CD4-positive, alpha-beta T cell treated with Interferon alpha-2 for 1 hour (primary cell): Measurements from ENCODE around the gene UGT1A5.
"Not testable (repeated sequence)": the region's sequence is repeated elsewhere in the genome, so short reads cannot be mapped to it uniquely, and the experiment has no call there.

Experiments used
- DNase-seq, 2 donors: peaks; one replicate each; pipeline ENCODE4 v3.0.0-alpha.2; 2020 to 2022

UGT1A5 gene

GRCh38 chr2:233698740-233699139, 14.0 kb upstream of the UGT1A5 start:
- DNase-seq: no peak

- no peak for DNase-seq
Measured at GRCh38 chr2:233699424-233700027, 13.2 kb upstream of the UGT1A5 start.

- DNase-seq: no peak
Measured at GRCh38 chr2:233700028-233700635, 12.6 kb upstream of the UGT1A5 start.

GRCh38 chr2:233700842-233701241, 11.9 kb upstream of the UGT1A5 start:
- DNase-seq: not testable (repeated sequence)

- DNase-seq: no peak
Measured at GRCh38 chr2:233702238-233702637, 10.5 kb upstream of the UGT1A5 start.

- no peak for DNase-seq
Measured at GRCh38 chr2:233705911-233706506, 6.7 kb upstream of the UGT1A5 start.

GRCh38 chr2:233706720-233707119, 6.0 kb upstream of the UGT1A5 start:
- no peak for DNase-seq

- no peak for DNase-seq
Measured at GRCh38 chr2:233707940-233708644, 4.6 kb upstream of the UGT1A5 start.

- DNase-seq: no peak
Measured at GRCh38 chr2:233708942-233709341, 3.8 kb upstream of the UGT1A5 start.

- peak; percentile 42 to 61 for DNase-seq
Measured at GRCh38 chr2:233711312-233712008, 1.2 kb upstream of the UGT1A5 start.

GRCh38 chr2:233713262-233713615, 532 bp downstream of the UGT1A5 start:
- no peak for DNase-seq

- DNase-seq: no peak
Measured at GRCh38 chr2:233714121-233714520, 1.4 kb downstream of the UGT1A5 start.

GRCh38 chr2:233718552-233718951, 5.8 kb downstream of the UGT1A5 start, which contains the start of gene UGT1A4:
Gene UGT1A4, plus strand, starts transcription at chr2:233718736. Its CDS starts 85 bp downstream, at chr2:233718821.
- no peak for DNase-seq

GRCh38 chr2:233728723-233729301, 16.1 kb downstream of the UGT1A5 start, which contains the start of gene UGT1A3:
Gene UGT1A3, plus strand, starts transcription at chr2:233729042. Its CDS starts 85 bp downstream, at chr2:233729127.
- DNase-seq: no peak

- not testable (repeated sequence) for DNase-seq
Measured at GRCh38 chr2:233736868-233737653, 24.4 kb downstream of the UGT1A5 start.

GRCh38 chr2:233740870-233741269, 28.2 kb downstream of the UGT1A5 start:
- DNase-seq: no peak

- no peak for DNase-seq
Measured at GRCh38 chr2:233743464-233744259, 31.0 kb downstream of the UGT1A5 start.

- DNase-seq: no peak
Measured at GRCh38 chr2:233745073-233745755, 32.5 kb downstream of the UGT1A5 start.

GRCh38 chr2:233745838-233746237, 33.1 kb downstream of the UGT1A5 start:
- not testable (repeated sequence) for DNase-seq
